Glomerular endothelial cell (primary cell): ENCODE data around the gene TMEM86B. TPM values are rescaled to one million over a fixed set of nuclear protein-coding genes. Genes with fewer than 3 reads are reported as not detected.
A peak's percentile ranks its signal among the peaks of the same experiment; 100 is the strongest.
"Not testable (repeated sequence)": the region's sequence is repeated elsewhere in the genome, so short reads cannot be mapped to it uniquely, and the experiment has no call there.

Experiments used
- DNase-seq: peaks from one replicate; pipeline ENCODE4 v3.0.0-alpha.2; 2011; ENCODE audit warnings: low read depth, low spot score; ENCODE audit errors: extremely low read depth
- total RNA-seq: library from RNA; depleted of rRNA; stranded (reverse); fragments of >200 nt; gene quantifications from 2 replicates; pipeline ENCODE4 v1.2.3, GENCODE V29; 2015

TMEM86B gene
- total RNA-seq, 1 donor from 2014 or later: 2.8 TPM

DNA sequence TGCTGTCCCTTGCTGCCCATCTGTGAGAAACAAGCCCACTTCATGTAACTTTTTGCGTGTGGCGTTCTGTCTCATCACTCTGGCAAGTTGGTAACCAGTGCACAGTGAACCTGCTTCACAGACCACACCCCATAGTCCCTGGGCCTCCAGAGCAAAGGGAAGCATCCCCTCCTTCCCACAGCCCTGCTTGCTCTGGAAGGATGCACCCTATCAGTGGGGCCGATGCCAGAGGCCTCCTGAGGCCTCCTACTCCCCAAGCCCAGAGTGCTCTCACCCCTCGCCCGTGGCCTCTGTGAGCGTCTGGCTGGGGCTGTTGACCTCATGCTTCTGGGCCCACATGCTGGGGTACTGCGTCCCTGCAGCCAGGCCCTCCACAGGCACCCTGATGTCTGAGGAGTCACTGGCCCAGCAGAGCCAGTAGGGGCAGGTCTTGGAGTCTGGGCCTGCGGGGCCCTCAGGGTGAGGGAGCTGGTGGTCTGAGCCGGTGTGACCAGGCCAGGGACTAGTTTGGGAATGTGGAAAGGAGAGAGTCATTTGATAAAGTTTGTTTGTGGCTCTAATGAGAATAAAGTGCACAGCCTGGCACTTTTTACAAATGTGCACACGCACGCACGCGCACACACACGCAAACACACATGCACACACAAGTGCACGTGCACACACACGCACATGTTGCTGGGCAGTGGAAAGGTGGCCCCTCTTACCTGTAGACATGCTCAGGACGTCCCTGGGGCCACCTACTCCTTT lies 5.1 kb downstream of the TMEM86B start:
- DNase-seq: no peak

GRCh38 chr19:55220525-55220924 lies 8.0 kb downstream of the TMEM86B start:
- DNase-seq: no peak

DNA sequence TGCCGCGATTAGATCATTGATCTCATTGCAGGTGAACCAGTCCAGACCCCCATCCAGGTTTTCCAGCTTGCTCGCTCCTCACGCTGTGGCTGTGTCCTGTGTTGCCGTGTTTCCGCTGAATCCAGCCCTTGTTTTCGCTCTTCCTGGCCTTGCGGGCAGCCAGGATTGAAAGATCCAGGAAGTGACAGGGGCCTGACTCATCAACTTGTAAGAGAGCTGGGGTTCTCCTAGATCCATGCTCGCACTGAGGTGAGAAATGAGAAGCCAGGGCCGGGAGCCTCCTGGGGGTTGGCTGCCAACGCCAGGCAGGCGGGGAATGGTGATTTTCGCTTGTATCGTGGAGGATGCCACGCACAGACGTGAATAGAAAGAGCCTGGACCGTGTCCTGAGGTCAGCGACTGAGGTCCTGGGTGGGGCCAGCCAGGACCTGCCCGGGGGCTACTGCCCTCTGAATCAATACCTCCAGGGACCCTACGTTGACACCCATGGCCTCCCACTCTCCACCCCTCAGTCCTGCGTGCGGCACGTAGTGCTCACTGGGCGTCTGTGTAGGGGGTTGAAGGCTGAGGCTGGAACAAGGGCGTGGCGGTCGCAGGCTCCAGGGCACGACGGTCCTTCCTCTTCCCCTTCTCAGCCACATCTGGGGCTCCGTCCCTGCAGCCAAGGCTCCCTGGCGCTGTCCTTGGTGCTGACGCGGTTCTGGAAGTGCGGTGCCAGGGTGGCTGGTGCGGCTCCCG lies 11.9 kb downstream of the TMEM86B start:
- peak; percentile 96 for DNase-seq

DNA sequence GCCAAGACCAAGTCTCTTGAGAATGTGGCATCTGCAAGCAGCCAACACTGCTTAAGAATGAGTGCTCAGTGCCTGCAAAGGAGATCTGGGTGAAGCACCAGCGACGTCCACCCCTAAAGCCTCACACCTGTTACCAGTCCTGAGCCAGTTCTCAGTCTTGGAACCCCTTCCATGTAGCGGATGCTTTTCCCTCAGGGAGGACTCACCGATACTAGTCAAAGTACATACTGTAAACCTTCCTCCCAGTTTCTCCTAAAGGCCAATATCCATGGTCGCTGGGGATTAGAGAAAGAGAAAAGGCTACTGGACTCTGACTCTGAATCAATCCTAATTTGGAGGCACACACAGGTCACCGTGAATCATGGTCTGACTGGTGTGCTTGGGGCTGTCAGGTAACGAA lies 15.0 kb downstream of the TMEM86B start:
- DNase-seq: no peak

DNA sequence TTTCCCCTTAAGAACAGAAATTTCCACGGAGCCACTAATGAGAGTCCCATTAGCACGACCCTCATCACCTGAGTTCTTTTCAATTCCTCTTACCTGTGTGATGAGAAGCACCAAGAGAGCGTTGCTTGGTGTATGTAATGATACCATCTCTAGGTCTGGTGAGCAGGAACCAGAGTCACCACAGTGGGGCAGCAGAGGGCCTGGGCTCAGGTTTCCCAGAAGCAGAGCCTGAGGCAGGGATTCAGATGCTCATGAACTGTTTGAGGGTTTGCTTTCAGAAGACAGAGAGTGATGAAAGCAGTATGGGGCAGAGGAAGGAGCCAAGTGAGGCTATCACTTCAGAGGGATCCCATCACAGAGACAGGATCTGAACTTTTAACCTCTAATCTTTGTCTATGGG lies 16.1 kb downstream of the TMEM86B start:
- no peak for DNase-seq

- DNase-seq: peak; percentile 55
These were observed 18.7 kb downstream of the TMEM86B start for GRCh38 chr19:55209693-55210472.

GRCh38 chr19:55208880-55209692 lies 19.5 kb downstream of the TMEM86B start, which contains the start of gene PTPRH:
TSS of gene PTPRH (minus strand) at chr19:55209501. CDS start at chr19:55209433, 68 bp downstream.
- DNase-seq: no peak

- DNase-seq: no peak
These were observed 21.7 kb downstream of the TMEM86B start for GRCh38 chr19:55206664-55207500.

- not testable (repeated sequence) for DNase-seq
These were observed 26.4 kb downstream of the TMEM86B start for GRCh38 chr19:55202199-55202598.

DNA sequence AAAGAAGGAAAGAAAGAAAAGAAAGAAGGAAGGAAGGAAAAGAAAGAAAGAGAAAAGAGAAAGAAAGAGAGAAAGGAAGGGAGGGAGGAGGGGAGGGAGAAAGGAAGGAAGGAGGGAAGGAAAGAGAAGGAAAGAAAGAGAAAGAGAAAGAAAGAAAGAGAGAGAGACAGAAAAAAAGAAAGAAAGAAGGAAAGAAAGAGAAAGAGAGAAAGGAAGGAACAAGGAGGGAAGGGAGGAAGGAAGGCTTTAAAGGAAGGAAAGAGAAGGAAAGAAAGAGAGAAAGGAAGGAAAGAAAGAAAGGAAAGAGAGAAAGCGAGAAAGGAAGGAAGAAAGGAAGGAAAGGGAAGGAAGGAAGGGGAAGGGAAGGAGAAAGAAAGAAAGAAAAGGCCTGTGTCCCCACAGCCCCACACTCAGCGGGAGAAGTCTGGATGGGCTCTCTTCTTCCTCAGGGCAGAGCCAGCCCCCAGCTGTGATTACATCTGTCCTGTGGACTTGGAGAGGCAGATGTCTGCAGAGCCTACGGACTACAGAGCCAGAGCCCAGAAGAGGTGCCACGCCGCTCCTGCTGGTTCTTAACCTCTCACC lies 28.9 kb downstream of the TMEM86B start:
- no peak for DNase-seq

- no peak for DNase-seq
These were observed 29.9 kb downstream of the TMEM86B start for GRCh38 chr19:55198651-55199050.

GRCh38 chr19:55197528-55197927 lies 31.0 kb downstream of the TMEM86B start:
- no peak for DNase-seq

- no peak for DNase-seq
These were observed 31.8 kb downstream of the TMEM86B start for GRCh38 chr19:55196803-55197202.

- no peak for DNase-seq
These were observed 35.1 kb downstream of the TMEM86B start for GRCh38 chr19:55193481-55193880.

DNA sequence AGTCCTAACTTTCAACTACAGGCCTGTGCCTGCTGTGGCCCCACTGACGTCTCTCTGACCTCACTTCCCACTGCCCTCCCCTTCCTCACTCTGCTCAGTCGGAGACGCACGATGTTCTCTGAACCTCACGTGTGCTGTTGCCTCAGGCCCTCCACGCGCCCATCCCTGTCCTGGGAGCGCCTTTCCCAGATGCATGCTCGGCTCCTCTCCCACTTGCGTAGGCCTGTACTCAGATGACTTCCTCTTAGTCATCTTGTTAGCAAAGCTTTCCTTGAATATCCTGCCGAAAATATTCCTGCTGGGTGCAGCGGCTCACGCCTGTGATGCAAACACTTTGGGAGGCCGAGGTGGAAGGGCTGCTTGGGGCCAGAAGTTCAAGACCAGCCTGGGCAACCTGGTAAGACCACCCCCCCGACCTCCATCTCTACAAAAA lies 39.1 kb downstream of the TMEM86B start:
- DNase-seq: peak; percentile 81

- DNase-seq: no peak
These were observed 39.9 kb downstream of the TMEM86B start for GRCh38 chr19:55188625-55189024.

DNA sequence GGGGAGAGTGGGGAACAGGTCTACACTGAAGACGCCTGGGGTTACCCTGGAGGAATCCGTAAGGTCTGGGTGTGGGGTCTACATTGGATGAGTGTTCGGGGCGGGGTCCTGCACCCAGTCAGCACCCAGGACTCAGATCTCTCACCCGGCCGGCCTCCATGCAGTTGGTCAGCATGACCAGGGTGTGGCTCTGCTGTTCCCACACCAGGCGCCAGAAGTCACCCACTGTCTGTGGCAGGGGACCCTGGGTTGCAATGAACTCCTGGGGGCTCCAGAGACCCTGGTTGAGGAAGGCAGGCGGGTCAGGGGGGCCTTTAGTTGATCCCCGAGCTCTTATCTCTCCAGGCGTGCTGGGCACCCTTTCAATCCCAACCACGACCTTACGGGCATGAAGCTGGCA lies 42.5 kb downstream of the TMEM86B start:
- no peak for DNase-seq

DNA sequence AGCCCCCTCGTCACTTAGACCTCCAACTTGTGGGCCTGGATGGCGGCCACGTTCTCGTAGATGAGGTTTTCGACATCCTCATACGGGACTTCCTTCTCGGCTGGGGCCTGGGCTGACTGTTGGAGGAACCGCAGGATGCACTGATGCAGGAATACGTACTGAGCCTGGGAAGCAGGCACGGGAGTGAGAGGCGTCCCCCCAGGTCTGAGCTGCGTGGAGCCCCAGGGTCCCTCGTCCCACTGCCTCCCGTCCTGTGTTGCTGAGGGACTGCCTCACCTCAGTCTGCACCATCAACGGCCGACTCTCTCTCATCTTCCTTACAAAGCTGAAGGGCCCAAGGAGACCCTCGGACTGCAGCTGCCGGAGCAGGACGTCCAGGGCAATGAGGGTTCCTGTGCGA lies 46.8 kb downstream of the TMEM86B start:
- DNase-seq: no peak
